Muscle of arm (tissue), 12 donors: ENCODE data around the gene TM4SF1. TPM values are rescaled to one million over a fixed set of nuclear protein-coding genes. Genes with fewer than 3 reads are reported as not detected.

ENCODE experiments used
- polyA plus RNA-seq, 12 donors: library from polyadenylated mRNA; unstranded; fragments of 120-200 nt; gene quantifications; one replicate each; pipeline ENCODE4 v1.2.1, GENCODE V29; 2013; ENCODE audit not compliant: insufficient read length in 12 of 12

TM4SF1 gene
- polyA plus RNA-seq, 12 donors = 32.8 to 56.0 (median 41.0) TPM; not detected in 1

Other genes starting within 250 kb of the TM4SF1 start
- 10 to 100 TPM in 10 of 12 donors, 1 to 10 TPM in 1, not detected in 1; 6.0 to 16.6 (median 13.6) TPM for gene HPS3, start 248.0 kb downstream of the TM4SF1 start, polyA plus RNA-seq
- gene CP, start 155.8 kb downstream of the TM4SF1 start, polyA plus RNA-seq = 1 to 10 TPM in 10 of 12 donors, not detected in 2; 1.4 to 3.8 (median 1.9) TPM
- 10 to 100 TPM in 11 of 12 donors, not detected in 1; 11.5 to 22.6 (median 15.4) TPM for gene TM4SF18, start 44.0 kb downstream of the TM4SF1 start, polyA plus RNA-seq
- 1 to 10 TPM in 1 of 12 donors, under 1 TPM in 3, not detected in 8; 0.13 to 2.0 (median 0.40) TPM for gene TM4SF4, start 97.0 kb upstream of the TM4SF1 start, polyA plus RNA-seq